Mesothelial cell of epicardium (in vitro differentiated cells): ENCODE data around the gene MSS51. TPM values are rescaled to one million over a fixed set of nuclear protein-coding genes. Genes with fewer than 3 reads are reported as not detected.

Experiments
- DNase-seq, 2 experiments: peaks; one replicate each; pipeline ENCODE4 v3.0.0; 2021; ENCODE audit warnings: low spot score in 2 of 2; ENCODE audit not compliant: unreplicated experiment in 2 of 2
- H3K27ac Mint-ChIP-seq: 2 replicates; pipeline ENCODE4 v1.8.0; 2021; ENCODE audit warnings: mixed read lengths
- H3K27me3 Mint-ChIP-seq: 2 replicates; pipeline ENCODE4 v1.8.0; 2021; ENCODE audit warnings: low read depth, mixed read lengths
- H3K36me3 Mint-ChIP-seq: 2 replicates; pipeline ENCODE4 v1.8.0; 2021; ENCODE audit warnings: mixed read lengths
- H3K4me1 Mint-ChIP-seq: 2 replicates; pipeline ENCODE4 v1.8.0; 2021; ENCODE audit warnings: mixed read lengths
- H3K4me3 Mint-ChIP-seq: 2 replicates; pipeline ENCODE4 v1.8.0; 2021; ENCODE audit warnings: mild to moderate bottlenecking, moderate library complexity, mixed read lengths
- H3K9me3 Mint-ChIP-seq: 2 replicates; pipeline ENCODE4 v1.8.0; 2021; ENCODE audit warnings: mixed read lengths
- CTCF ChIP-seq: fragments of 200-600 bp; sonication (generic); IDR thresholded peaks from one replicate; pipeline ENCODE4 v1.5.0; 2021; ENCODE audit warnings: antibody characterized with exemption; ENCODE audit not compliant: unreplicated experiment
- total RNA-seq: library from RNA; stranded (reverse); gene quantifications from 3 replicates; pipeline ENCODE4 v1.2.1, GENCODE V29; 2021

MSS51 gene
- total RNA-seq, 1 donor from 2014 or later = 5.6 TPM

- Mint-ChIP-seq H3K9me3 (no peaks in the 10 kb centered on the region), H3K27me3 (no peaks in the 10 kb centered on the region), H3K4me1 (no peaks in the 10 kb centered on the region), H3K27ac (no peak overlapping the region), H3K4me3 (no peak overlapping the region), H3K36me3 (peaks cover 18% of the 10 kb centered on the region)
- no peak for DNase-seq
- TF ChIP-seq CTCF = no peak
These were observed 15.0 kb upstream of the MSS51 start for GRCh38 chr10:73448384-73448783.

- Mint-ChIP-seq H3K27me3 (no peaks in the 10 kb centered on the region), H3K4me1 (peaks cover 2% of the 10 kb centered on the region), H3K36me3 (peaks cover 17% of the 10 kb centered on the region), H3K27ac (no peak overlapping the region), H3K4me3 (no peak overlapping the region), H3K9me3 (no peaks in the 10 kb centered on the region)
- no peak for DNase-seq
- no peak for TF ChIP-seq CTCF
These were observed 13.6 kb upstream of the MSS51 start for GRCh38 chr10:73446926-73447325.

- TF ChIP-seq CTCF = no peak
- Mint-ChIP-seq H3K4me1 (peaks cover 2% of the 10 kb centered on the region), H3K27ac (no peak overlapping the region), H3K9me3 (no peaks in the 10 kb centered on the region), H3K4me3 (no peak overlapping the region), H3K36me3 (peaks cover 17% of the 10 kb centered on the region), H3K27me3 (no peaks in the 10 kb centered on the region)
- DNase-seq = no peak
These were observed 11.1 kb upstream of the MSS51 start for GRCh38 chr10:73444457-73444856.

- Mint-ChIP-seq H3K27ac (no peak overlapping the region), H3K4me3 (no peak overlapping the region), H3K36me3 (peaks cover 12% of the 10 kb centered on the region), H3K4me1 (peaks cover 2% of the 10 kb centered on the region), H3K9me3 (no peaks in the 10 kb centered on the region), H3K27me3 (no peaks in the 10 kb centered on the region)
- no peak for TF ChIP-seq CTCF
- DNase-seq = no peak
These were observed 6.4 kb upstream of the MSS51 start for GRCh38 chr10:73439605-73440312.

GRCh38 chr10:73439055-73439454 lies 5.7 kb upstream of the MSS51 start:
- Mint-ChIP-seq H3K4me1 (peaks cover 2% of the 10 kb centered on the region), H3K27me3 (no peaks in the 10 kb centered on the region), H3K9me3 (no peaks in the 10 kb centered on the region), H3K36me3 (peaks cover 8% of the 10 kb centered on the region), H3K4me3 (no peak overlapping the region), H3K27ac (no peak overlapping the region)
- DNase-seq = no peak
- no peak for TF ChIP-seq CTCF
